NCI-H1694 treated with DMSO at 0.1 percent for 48 hours (cell line): Measurements from ENCODE around the gene CD63.

Source experiments
- DNase-seq: peaks from one replicate; lab custom pipeline; 2025; lab: John Stamatoyannopoulos, UW

CD63 gene

DNA sequence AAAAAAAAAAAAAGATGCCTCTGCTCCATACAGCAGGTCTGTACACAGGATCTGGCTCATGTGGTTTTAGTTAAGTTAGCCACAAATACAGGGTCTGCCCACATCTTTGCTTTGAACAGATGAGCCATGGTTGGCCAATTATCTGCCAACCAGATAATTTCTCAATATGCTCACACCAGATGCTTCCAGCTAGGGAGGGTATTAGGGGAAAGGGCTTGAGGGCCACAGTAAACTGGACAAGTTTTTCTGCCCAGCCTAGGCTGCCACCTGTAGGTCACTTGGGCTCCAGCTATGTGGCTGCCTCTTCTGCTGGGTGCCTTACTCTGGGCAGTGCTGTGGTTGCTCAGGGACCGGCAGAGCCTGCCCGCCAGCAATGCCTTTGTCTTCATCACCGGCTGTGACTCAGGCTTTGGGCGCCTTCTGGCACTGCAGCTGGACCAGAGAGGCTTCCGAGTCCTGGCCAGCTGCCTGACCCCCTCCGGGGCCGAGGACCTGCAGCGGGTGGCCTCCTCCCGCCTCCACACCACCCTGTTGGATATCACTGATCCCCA lies 7.8 kb downstream of the CD63 start:
- DNase-seq = peak; percentile 82

- DNase-seq = no peak
Measured at GRCh38 chr12:55720071-55720564, 8.7 kb downstream of the CD63 start, which contains the start of gene RDH5. TSS of gene RDH5 (plus strand) at chr12:55720393. CDS start at chr12:55721185, 792 bp downstream.

DNA sequence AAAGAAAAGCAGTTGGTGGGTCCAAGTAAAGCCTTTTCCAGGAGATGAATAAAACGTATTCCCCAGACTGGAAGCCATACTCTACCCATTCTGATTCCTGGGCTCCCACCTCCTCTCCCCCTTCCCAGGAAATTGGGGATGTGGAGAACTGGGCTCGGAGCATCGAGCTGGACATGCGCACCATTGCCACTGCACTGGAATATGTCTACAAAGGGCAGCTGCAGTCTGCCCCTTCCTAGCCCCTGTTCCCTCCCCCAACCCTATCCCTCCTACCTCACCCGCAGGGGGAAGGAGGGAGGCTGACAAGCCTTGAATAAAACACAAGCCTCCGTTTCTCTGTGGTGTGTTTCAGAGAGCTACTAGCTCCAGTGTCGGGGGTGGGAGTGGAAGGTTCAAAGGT lies 9.4 kb downstream of the CD63 start:
- DNase-seq = no peak

- DNase-seq = no peak
Measured at GRCh38 chr12:55718624-55719275, 10.1 kb downstream of the CD63 start.

GRCh38 chr12:55718015-55718414 lies 10.8 kb downstream of the CD63 start:
- DNase-seq = no peak

DNA sequence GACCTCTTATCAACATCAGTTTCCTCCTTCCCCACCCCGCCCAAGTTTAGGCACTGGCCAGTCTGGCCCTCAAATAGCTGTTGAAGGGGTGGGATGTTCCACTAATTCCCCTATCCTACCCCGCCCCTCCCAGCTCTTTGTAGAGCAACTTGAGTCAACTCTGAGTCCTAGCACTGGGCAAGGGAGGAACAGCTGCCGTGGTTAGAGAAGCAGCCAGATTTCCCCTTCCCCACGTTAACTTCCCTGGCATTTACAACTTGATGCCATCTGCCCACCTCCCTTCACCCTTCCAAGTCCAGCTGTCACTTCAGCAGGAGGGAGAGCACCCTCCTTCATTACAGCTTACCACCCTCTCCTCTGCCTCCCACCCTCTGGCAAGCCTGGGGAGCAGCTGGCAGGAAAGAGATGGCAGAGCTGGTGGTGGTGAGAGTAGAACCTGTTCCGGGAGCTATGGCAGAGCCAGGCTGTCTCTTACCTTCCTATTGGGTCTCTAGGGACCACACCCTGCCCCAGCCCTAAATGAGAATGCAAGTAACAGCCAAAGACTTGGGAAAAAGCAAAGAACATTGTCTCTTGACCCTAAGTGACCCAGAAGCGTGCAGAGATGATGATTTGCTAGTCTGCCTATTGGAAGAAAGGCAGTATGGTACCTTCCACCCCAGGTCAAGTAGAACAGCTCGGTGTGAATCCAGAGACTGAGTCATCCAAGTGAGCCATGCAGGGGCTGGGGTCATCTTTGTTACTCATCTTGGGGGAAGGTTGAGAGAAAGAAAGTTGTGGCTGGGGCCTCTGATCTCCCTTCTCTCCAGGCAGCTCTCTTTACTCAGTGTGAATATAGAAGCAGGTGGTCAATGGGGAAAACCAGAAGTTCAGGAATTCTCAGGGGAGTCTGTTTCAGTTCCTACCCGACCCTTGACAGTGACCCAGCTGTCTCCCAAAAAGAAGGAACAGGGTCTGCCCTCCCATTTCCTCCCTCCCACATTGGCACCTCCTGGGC lies 11.5 kb downstream of the CD63 start:
- peak; percentile 96 for DNase-seq

DNA sequence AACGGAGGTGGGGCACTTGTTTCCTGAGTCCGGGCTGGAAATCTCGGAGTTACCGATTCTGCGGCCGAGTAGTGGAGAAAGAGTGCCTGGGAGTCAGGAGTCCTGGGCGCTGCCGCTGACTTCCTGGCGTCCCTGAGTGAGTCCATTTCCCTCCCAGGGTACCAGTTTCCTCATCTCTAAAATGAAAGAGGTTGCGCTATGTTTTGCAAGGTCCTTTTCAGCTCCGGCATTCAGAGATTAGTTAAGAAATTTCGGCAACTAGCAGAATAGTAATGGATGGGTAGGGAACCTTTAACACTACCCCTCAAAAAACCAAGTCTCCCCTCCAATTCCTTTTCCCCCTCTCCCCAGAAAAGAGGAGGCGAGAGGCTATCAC lies 12.2 kb downstream of the CD63 start:
- no peak for DNase-seq

- peak; percentile 89 for DNase-seq
Measured at GRCh38 chr12:55715833-55716581, 12.8 kb downstream of the CD63 start, which contains the start of gene BLOC1S1. TSS of gene BLOC1S1 (plus strand) at chr12:55716046. CDS start at chr12:55716052, 6 bp downstream.

GRCh38 chr12:55715169-55715764 lies 13.5 kb downstream of the CD63 start:
- no peak for DNase-seq

- no peak for DNase-seq
Measured at GRCh38 chr12:55713721-55714120, 15.1 kb downstream of the CD63 start.

GRCh38 chr12:55712700-55713415 lies 16.0 kb downstream of the CD63 start:
- no peak for DNase-seq

GRCh38 chr12:55711786-55712553 lies 16.8 kb downstream of the CD63 start:
- no peak for DNase-seq

GRCh38 chr12:55708695-55709233 lies 20.0 kb downstream of the CD63 start:
- no peak for DNase-seq

GRCh38 chr12:55707841-55708694 lies 20.7 kb downstream of the CD63 start, which contains the start of gene ITGA7:
TSS of gene ITGA7 (minus strand) at chr12:55707904. CDS start at chr12:55707682, 222 bp downstream.
- DNase-seq = no peak

GRCh38 chr12:55707219-55707671 lies 21.6 kb downstream of the CD63 start:
- no peak for DNase-seq

DNA sequence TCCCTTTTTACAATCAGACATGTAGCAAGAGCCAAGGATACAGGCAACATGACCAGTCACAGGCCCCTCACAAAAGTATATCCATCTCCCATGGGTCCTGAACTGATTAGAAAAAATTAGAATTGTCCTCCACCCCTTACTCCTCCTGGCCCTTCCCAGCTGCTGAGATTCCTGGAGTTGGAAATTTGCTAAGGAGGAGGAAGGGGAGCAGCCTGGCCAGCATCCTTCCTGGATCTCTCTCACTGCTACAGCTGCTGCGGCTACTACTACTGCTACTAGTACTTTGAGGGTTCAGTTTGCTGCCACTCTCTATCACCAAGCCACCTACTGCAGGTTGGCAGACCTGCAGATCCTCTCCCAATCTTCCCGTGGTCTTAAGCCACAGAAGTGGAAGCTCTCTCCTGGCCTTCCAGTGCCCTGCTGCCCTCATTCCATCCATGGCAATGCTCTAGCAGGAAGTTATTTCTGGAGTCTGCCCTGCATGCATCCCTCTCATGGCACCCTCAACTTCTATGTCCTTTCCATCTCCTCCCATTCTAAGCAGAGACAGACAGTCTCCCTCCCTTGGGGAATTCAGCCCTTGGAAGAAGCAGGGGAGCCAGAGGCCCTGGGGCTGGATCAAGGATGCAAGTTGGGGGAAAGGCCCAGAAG lies 22.1 kb downstream of the CD63 start:
- DNase-seq = no peak

GRCh38 chr12:55705782-55706402 lies 22.9 kb downstream of the CD63 start:
- no peak for DNase-seq
